ENCODE data around the gene LRRC37A3. TPM values are rescaled to one million over a fixed set of nuclear protein-coding genes. Genes with fewer than 3 reads are reported as not detected.
"Not testable (repeated sequence)": the region's sequence is repeated elsewhere in the genome, so short reads cannot be mapped to it uniquely, and the experiment has no call there.

The LRRC37A3 gene
- total RNA-seq, 4 donors from 2014 or later, result 1.7 to 8.1 (median 3.9) TPM

- peaks cover 0 to 27% of the 10 kb centered on the region in 2 donors for H3K36me3 ChIP-seq
- H3K27me3 ChIP-seq, H3K27ac ChIP-seq, ATAC-seq, H3K4me1 ChIP-seq, H3K9me3 ChIP-seq, H3K4me3 ChIP-seq: not testable (repeated sequence)
- 95% methylated on average over 4 of the region's 5 CpGs; no CpG with 5 or more reads in 1 of the 2 donors for WGBS, 2 donors (ENCODE audit: low coverage in 1 of 2)
Observed at GRCh38 chr17:64829068-64829467, 90.2 kb downstream of the LRRC37A3 start.

- 76 to 91% methylated on average over 1 to 2 of the region's 5 CpGs for WGBS, 2 donors (ENCODE audit: low coverage in 1 of 2)
- not testable (repeated sequence) for H3K27ac ChIP-seq, H3K27me3 ChIP-seq, H3K4me3 ChIP-seq, H3K9me3 ChIP-seq, H3K4me1 ChIP-seq, ATAC-seq
- H3K36me3 ChIP-seq, result peaks cover 0 to 90% of the 10 kb centered on the region in 2 donors
Observed at GRCh38 chr17:64818904-64819303, 100.4 kb downstream of the LRRC37A3 start.

GRCh38 chr17:64815833-64816198 is 103.5 kb downstream of the LRRC37A3 start:
- H3K4me3 ChIP-seq, H3K4me1 ChIP-seq, H3K27me3 ChIP-seq, ATAC-seq, H3K9me3 ChIP-seq, H3K27ac ChIP-seq: not testable (repeated sequence)
- 60 to 68% methylated on average over 1 to 5 of the region's 5 CpGs for WGBS, 2 donors (ENCODE audit: low coverage in 1 of 2)
- H3K36me3 ChIP-seq, result peaks cover 0 to 70% of the 10 kb centered on the region in 2 donors

- WGBS, 2 donors (ENCODE audit: low coverage in 1 of 2), result 70% methylated on average over 2 of the region's 12 CpGs; no CpG with 5 or more reads in 1 of the 2 donors
- not testable (repeated sequence) for H3K4me1 ChIP-seq, H3K9me3 ChIP-seq, H3K27me3 ChIP-seq, ATAC-seq, H3K4me3 ChIP-seq, H3K27ac ChIP-seq
- H3K36me3 ChIP-seq, result peaks cover 0 to 64% of the 10 kb centered on the region in 2 donors
Observed at GRCh38 chr17:64814993-64815832, 104.1 kb downstream of the LRRC37A3 start.

GRCh38 chr17:64808178-64808977 is 110.9 kb downstream of the LRRC37A3 start:
- ATAC-seq, result peak; percentile 85

More at GRCh38 chr17:64808178-64808977, 110.9 kb downstream of the LRRC37A3 start:
- WGBS, 2 donors (ENCODE audit: low coverage in 1 of 2), result 100% methylated on average over 2 of the region's 9 CpGs; no CpG with 5 or more reads in 1 of the 2 donors
- not testable (repeated sequence) for H3K9me3 ChIP-seq, H3K27me3 ChIP-seq, H3K4me1 ChIP-seq, H3K4me3 ChIP-seq
- Histone ChIP-seq H3K36me3 (peaks cover 0 to 22% of the 10 kb centered on the region in 2 donors), H3K27ac (peak overlapping the region in 2 of 4 donors; percentile 54 to 56)

Small RNA genes within 50 kb of the gene (small RNA-seq; reads per million reads assigned to genes)
- 0 reads per million in 4 donors for gene AC037487.3
- gene AC103810.6, result 0 reads per million in 4 donors
- 0 reads per million in 4 donors for gene AC103810.7
- gene RDM1P4, result 0 reads per million in 4 donors
- gene RN7SL404P, result 0 reads per million in 4 donors
- 0 reads per million in 4 donors for gene RNU7-115P

Other genes starting within 250 kb of the LRRC37A3 start
- gene GNA13, start 137.3 kb upstream of the LRRC37A3 start, total RNA-seq, result 100 to 1,000 TPM in 1 of 4 donors, 10 to 100 TPM in 3; 60.5 to 103 (median 92.5) TPM
- gene RGS9, start 217.9 kb upstream of the LRRC37A3 start, total RNA-seq, result 10 to 100 TPM; 17.4 to 43.9 (median 40.8) TPM

Measured in gastroesophageal sphincter (tissue), 4 donors.